Fibroblast of the aortic adventitia (primary cell): ENCODE results near the gene NRIP1. TPM values are rescaled to one million over a fixed set of nuclear protein-coding genes. Genes with fewer than 3 reads are reported as not detected.
A peak's percentile ranks its signal among the peaks of the same experiment; 100 is the strongest.

ENCODE experiments used
- DNase-seq: peaks from one replicate; pipeline ENCODE4 v3.0.0-alpha.2; 2010; ENCODE audit warnings: low read depth
- H3K4me3 ChIP-seq: 2 replicates; pipeline ENCODE4 v1.5.1; 2011; ENCODE audit warnings: low read depth, mild to moderate bottlenecking, control low read depth, low read length, moderate library complexity
- CTCF ChIP-seq: IDR thresholded peaks from 2 replicates; pipeline ENCODE4 v1.5.1; 2011; ENCODE audit warnings: mild to moderate bottlenecking, low read length, control low read depth, inconsistent platforms; ENCODE audit not compliant: insufficient read depth
- total RNA-seq: library from RNA; depleted of rRNA; stranded (reverse); fragments of >200 nt; gene quantifications from 2 replicates; pipeline ENCODE4 v1.2.3, GENCODE V29; 2012; ENCODE audit warnings: low replicate concordance

Gene NRIP1
- total RNA-seq, 1 donor, result 34.8 TPM

- DNase-seq, result no peak
- H3K4me3 ChIP-seq, result no peak overlapping the region
- no peak for TF ChIP-seq CTCF
Observed at GRCh38 chr21:15023776-15024175, 41.0 kb downstream of the NRIP1 start.

GRCh38 chr21:15022608-15023261 lies 42.1 kb downstream of the NRIP1 start:
- DNase-seq, result peak; percentile 72
- TF ChIP-seq CTCF, result peak; percentile 37
- H3K4me3 ChIP-seq, result no peak overlapping the region

- TF ChIP-seq CTCF, result no peak
- no peak overlapping the region for H3K4me3 ChIP-seq
Observed at GRCh38 chr21:15020797-15021196, 44.0 kb downstream of the NRIP1 start.

GRCh38 chr21:15018382-15018781 lies 46.4 kb downstream of the NRIP1 start:
- H3K4me3 ChIP-seq, result no peak overlapping the region
- TF ChIP-seq CTCF, result no peak
- DNase-seq, result no peak

More at GRCh38 chr21:15020797-15021196, 44.0 kb downstream of the NRIP1 start:
- no peak for DNase-seq

- peak; percentile 92 for DNase-seq
- TF ChIP-seq CTCF, result no peak
- no peak overlapping the region for H3K4me3 ChIP-seq
Observed at GRCh38 chr21:15015622-15016471, 49.0 kb downstream of the NRIP1 start.

- TF ChIP-seq CTCF, result no peak
- no peak for DNase-seq
- H3K4me3 ChIP-seq, result no peak overlapping the region
Observed at GRCh38 chr21:15014221-15014620, 50.6 kb downstream of the NRIP1 start.
